Measurements from ENCODE around the gene GPM6B.

Gene GPM6B

DNA sequence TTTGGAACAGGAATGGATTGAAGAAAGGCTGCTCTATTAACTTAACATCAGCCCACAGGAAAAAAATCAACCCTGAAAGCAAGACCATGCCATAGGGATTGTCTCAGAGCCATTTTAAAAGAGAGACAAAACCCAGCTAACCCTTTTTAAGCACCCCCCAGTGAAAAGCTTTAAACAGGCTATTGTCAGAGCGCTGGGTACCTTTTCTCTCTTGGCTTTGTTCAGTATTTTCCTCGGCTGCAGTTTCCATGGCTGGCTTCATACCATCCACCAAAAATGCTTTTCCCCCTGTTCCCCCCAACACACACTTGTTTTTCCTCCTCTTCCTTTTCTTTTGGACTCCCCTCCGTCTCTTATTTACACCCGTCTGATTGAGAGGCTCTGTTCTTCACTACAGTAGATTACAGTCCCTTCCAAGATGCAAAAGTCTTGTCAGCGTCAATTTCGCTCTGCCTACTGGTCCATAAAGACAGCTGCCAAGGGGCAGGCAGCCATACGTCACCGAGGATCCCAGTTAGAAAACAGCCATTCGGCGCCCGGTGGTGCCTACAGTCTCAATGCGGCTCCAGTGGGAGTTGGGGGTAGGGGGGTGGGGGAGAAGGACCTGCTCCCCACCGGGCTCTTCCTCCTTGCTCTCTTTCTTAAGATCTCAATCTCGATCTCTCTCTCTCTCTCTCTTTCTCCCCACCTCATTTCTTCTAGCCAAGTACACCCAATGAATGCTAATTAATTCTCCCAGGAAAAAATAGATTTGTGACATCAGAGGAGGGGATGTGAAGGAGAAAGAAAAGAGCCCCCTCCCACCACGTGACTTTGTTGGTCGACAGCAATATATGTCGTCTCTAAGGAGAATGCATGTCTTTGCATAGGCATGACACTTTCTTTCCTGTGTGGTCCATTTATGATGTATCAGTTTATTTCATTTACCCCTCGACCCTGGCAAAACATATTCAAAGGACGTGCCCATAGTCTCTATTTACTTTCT, at the start of gene GPM6B:
TSS of gene GPM6B (minus strand) at position 451 of the 985 bp plus-strand sequence. CDS start at position 262, 189 bp downstream.
- DNase-seq (ENCODE audit: low read depth) = no peak

DNA sequence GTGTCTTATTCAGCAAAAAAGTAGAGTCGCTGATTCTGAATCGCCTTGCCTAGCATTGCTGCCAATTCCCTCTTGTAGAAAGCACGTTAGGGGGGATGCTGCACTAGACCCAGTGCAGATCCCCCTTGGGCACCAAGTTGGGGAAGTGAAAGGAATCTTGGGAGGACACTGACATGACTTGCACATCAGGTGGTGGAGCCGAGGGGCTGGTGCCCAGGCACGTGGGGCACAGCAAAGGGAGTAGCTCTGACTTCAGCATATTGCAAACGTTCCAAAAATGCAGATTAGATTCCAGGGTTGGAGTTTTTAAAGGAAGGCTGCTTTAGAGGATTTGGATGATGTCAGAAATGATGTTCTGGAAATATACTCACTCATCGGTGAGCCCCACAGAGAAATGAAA, 47.4 kb upstream of the GPM6B start:
- peak; percentile 26 for DNase-seq (ENCODE audit: low read depth)

DNA sequence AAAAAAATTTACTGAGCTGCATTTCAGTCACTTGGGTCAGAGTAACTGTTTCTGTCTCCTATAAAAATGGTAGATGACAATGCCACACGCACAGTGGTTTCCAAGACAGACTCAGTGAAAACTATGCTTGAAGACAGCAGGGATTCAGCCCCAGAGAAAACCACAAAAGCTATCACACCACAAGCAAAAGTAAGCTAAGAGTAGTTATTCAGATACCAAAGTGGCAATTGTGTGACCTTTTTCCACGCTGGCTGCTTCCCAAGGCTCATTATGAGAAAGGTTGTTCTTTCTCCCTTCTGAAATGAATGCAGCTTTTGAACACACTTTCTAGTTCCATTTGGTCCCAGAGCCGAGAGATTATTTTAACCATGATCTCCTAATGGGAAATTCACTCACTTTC, 46.4 kb upstream of the GPM6B start:
- DNase-seq (ENCODE audit: low read depth) = no peak

GRCh38 chrX:13859724-13860123, 42.8 kb upstream of the GPM6B start:
- no peak for DNase-seq (ENCODE audit: low read depth)

DNA sequence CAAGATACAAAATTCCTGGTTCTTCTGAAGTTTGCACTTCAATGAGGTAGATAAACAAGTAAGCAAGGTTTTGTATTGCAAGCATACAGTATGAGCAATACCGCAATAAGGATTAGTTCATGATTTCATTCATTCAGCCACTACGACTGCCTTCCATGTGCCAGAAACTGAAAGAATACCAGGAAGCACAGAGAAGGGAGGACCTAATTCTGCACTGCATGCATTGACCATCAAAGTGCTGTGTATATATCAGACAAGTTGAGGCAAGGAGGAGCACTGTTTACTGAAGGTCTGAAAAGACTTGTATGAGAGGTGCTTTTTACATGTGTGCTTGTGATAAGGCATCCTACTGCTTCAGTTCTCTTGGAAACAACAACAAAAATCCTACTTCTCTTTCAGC, 40.9 kb upstream of the GPM6B start:
- DNase-seq (ENCODE audit: low read depth) = no peak

- DNase-seq (ENCODE audit: low read depth) = no peak
These were observed 39.0 kb upstream of the GPM6B start for GRCh38 chrX:13855689-13856450.

DNA sequence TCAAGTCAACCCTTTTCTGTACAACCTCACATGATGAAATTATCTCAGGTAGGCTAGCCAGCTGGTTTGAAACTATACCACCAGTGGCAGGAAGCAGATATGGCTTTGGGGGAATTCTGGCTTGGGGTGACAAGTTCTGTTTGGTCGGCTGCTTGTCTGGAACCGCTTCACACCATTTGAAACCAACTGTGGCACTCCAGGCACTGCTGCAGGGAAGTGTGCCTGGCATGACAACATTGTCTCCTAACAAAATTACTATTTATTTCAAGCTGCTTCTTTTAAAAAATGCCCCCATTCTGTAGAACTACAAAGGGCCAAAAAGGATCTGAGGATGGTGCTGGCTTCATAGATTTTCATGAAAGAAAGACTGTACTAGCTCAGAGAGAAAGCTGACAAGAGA, 37.1 kb upstream of the GPM6B start:
- no peak for DNase-seq (ENCODE audit: low read depth)

GRCh38 chrX:13852001-13852695, 35.3 kb upstream of the GPM6B start:
- no peak for DNase-seq (ENCODE audit: low read depth)

GRCh38 chrX:13845721-13846378, 29.0 kb upstream of the GPM6B start:
- no peak for DNase-seq (ENCODE audit: low read depth)

DNA sequence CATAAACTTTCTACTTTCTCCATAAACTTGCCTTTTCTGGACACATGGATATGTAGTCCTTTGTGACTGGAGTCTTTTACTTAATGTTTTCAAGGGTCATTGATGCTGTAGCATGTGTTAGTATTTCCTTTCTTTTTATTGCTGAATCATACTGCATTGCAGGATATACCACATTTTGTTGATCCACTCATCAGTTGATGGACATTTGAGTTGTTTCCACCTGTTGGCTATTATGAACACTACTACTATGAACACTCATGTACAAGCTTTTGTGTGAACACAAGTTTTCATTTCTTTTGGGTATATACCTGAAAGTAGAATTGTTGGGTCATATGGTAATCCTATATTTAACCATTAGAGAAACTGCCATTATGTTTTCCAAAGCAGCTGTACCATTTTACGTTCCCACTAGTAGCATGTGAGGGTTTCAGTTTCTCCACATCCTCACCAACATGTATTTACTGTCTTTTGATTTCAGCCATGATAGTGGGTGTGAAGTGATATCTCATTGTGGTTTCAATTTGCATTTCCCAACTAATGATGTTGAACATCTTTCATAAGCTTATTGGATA, 26.3 kb upstream of the GPM6B start:
- DNase-seq (ENCODE audit: low read depth) = no peak

DNA sequence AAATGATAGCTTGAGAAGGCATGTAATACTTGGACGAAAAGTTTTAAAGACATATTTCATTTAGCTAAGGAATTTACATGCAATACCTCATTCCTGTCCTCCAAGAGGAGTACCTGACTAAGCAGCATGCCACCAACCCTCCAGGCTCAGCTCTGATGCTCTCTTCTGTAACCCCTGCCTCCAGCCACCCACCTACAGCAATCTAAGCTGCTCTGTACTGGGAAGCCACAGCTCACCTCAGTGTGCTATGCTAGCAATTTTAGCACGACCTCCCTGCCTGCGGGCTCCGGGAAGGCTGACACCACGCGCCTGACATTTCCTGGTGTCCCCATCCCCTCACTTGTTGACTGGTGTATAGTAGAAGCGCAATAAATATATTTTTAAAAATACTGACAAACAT, 23.2 kb upstream of the GPM6B start:
- no peak for DNase-seq (ENCODE audit: low read depth)

- DNase-seq (ENCODE audit: low read depth) = no peak
These were observed 20.4 kb upstream of the GPM6B start for GRCh38 chrX:13837290-13837745.

- no peak for DNase-seq (ENCODE audit: low read depth)
These were observed 19.7 kb upstream of the GPM6B start for GRCh38 chrX:13836575-13836974.

GRCh38 chrX:13835825-13836224, 18.9 kb upstream of the GPM6B start:
- no peak for DNase-seq (ENCODE audit: low read depth)

DNA sequence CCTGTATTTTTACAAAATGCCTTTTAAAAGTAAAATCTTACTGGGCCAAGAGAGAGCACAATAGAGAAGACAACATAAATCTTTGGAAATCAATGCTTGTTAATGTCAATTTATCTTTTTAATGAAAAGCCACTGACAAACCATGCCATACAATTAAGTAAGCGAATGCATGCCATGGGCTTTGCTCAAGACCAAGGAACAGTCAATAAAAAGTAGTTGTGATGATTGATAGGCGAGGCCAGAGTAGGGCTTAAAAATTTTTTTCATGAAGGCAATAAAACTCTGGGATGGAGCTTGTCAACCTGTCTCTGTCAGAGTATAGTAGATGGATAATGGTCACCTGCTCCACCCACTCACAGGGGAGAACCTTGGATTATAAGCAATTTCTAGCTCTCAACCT, 17.5 kb upstream of the GPM6B start:
- no peak for DNase-seq (ENCODE audit: low read depth)

DNA sequence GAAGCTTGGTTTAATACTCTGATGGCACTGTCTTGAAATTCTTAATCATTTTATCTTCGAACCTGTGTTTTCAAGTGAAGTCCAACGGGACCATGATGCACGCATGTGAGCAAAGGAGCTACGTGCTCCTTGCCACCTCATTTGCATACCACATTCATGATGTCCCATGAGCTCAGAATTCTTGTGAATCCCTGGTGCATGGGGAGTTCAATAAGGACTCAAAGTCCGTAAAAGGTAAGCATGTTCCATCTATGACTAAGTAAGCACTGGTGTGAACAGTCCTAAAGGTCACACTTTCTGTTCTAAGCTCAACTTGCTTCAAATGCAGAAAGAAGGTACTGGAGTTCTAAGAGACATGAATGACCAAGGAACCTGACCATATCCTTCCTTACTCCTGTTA, 13.1 kb upstream of the GPM6B start:
- DNase-seq (ENCODE audit: low read depth) = no peak

DNA sequence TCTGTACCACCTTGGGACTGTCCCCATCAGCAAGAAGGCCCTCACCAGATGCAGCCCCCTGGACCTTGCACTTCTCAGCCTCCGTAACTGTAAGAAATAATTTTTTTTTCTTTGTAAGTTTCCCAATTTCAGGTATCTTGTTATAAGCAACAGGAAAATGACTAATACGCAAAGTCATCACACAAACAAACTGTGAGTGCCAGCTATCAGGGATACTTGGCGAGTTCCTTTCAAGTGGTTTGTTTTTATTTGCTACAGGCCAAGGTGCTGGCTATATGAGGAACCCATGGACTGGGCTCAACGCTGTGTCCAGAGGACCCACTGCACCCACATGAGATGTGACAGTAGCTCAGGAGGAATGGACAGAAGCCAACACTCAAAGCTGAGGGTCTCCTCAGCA, 11.5 kb upstream of the GPM6B start:
- DNase-seq (ENCODE audit: low read depth) = no peak

DNA sequence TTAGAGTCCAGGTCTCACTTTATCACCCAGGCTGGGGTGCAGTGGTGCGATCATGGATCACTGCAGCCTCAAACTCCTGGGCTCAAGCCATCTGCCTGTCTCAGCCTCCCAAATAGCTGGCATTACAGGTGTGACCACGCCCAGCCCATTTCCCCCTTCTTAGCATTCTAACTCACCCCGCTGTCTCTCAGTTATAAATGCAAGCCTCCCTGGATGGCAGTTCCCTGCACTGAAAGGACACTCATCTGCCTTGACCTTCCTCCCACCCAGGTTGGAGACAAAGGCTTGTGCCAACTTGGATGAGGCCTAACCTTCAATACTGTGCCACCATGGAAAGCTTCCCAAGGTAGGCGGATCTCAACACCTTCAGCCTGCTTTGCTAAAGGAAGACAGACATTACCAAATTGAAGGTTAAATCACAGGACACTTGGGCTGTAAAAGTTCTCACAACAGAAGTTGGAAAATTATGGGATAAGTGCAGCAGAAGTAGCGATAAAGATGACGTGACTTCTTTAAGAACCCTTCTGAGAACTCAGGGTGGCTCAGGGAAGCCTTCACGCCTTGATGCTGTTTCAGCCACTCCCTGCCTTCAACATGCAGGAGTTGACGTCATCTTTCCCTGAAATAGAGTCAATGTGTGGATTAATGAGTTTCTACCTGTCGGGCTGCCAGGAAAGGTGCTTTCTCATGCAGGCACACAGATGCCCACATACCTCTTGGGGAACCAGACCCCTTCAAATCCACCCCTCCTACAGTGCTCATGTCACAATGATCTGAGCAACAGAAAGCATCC, 10.6 kb upstream of the GPM6B start:
- DNase-seq (ENCODE audit: low read depth) = no peak

DNA sequence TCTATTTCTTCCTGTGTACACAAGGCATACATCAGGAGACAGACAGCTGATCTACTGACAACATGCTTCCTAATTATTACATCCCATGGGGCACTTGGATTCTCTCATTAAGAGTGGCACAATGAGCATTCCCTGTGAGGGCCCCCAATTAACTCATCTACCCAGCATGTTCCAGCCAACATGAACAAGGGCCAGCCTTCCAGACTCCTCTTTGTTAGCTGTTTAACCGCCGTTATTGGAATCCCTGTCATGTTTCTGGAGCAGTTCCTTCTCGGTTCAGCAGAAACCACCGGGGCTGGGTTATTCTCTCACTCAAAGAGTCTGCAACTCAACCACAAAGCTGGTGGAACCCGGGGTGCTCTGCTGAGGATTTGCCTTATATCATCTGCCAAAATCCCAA, 9.9 kb upstream of the GPM6B start:
- no peak for DNase-seq (ENCODE audit: low read depth)

GRCh38 chrX:13825178-13825762, 8.4 kb upstream of the GPM6B start:
- DNase-seq (ENCODE audit: low read depth) = no peak
